Neural cell (in vitro differentiated cells): Measurements from ENCODE around the gene NFU1. TPM values are rescaled to one million over a fixed set of nuclear protein-coding genes. Genes with fewer than 3 reads are reported as not detected.

ENCODE experiments used
- H2AFZ ChIP-seq: fragments of 200-600, 300-800 bp; sonication (generic), shearing (Covaris generic); 2 replicates; pipeline ENCODE4 v1.6.0; 2014; ENCODE audit warnings: low read depth, mild to moderate bottlenecking, antibody characterized with exemption, low read length, moderate library complexity
- H3F3A ChIP-seq: fragments of 200-600 bp; shearing (Covaris generic); 2 replicates; pipeline ENCODE4 v1.6.1; 2016; ENCODE audit warnings: mild to moderate bottlenecking, moderate library complexity, mixed read lengths, antibody characterized with exemption, low read length; ENCODE audit not compliant: insufficient read depth, poor library complexity, severe bottlenecking
- H3K27ac ChIP-seq: fragments of 200-600, 300-800 bp; sonication (generic), shearing (Covaris generic); 2 replicates; pipeline ENCODE4 v1.5.1; 2014; ENCODE audit warnings: mild to moderate bottlenecking, low read length, moderate library complexity
- H3K27me3 ChIP-seq: fragments of 300-800, 200-600 bp; sonication (generic), shearing (Covaris generic); 2 replicates; pipeline ENCODE4 v1.6.0; 2014; ENCODE audit warnings: mild to moderate bottlenecking, low read depth, low read length, moderate library complexity; ENCODE audit not compliant: insufficient read depth
- H3K36me3 ChIP-seq: fragments of 300-800, 200-600 bp; sonication (generic), shearing (Covaris generic); 2 replicates; pipeline ENCODE4 v1.5.1; 2014; ENCODE audit warnings: mild to moderate bottlenecking, antibody characterized with exemption, low read length, moderate library complexity; ENCODE audit not compliant: insufficient read depth
- H3K4me2 ChIP-seq: fragments of 300-800, 200-600 bp; sonication (generic), shearing (Covaris generic); 2 replicates; pipeline ENCODE4 v1.6.0; 2014; ENCODE audit warnings: mild to moderate bottlenecking, low read length
- H3K4me3 ChIP-seq: fragments of 300-800, 200-600 bp; sonication (generic), shearing (Covaris generic); 2 replicates; pipeline ENCODE4 v1.5.1; 2014; ENCODE audit warnings: mild to moderate bottlenecking, low read length, moderate library complexity
- H3K79me2 ChIP-seq: fragments of 200-600 bp; shearing (Covaris generic); replicated peaks from 2 replicates; pipeline ENCODE4 v1.6.0; 2014; ENCODE audit warnings: mild to moderate bottlenecking, low read length, moderate library complexity; ENCODE audit not compliant: insufficient read depth
- H3K9ac ChIP-seq: fragments of 300-800, 200-600 bp; sonication (generic), shearing (Covaris generic); 2 replicates; pipeline ENCODE4 v1.6.1; 2016; ENCODE audit warnings: mild to moderate bottlenecking, low read length, mixed read lengths
- H3K9me2 ChIP-seq: fragments of 200-600 bp; shearing (Covaris generic); 2 replicates; pipeline ENCODE4 v1.6.1; 2016; ENCODE audit warnings: mild to moderate bottlenecking, low read length, mixed read lengths; ENCODE audit not compliant: insufficient read depth
- H3K9me3 ChIP-seq: fragments of 200-600, 300-800 bp; sonication (generic), shearing (Covaris generic); 2 replicates; pipeline ENCODE4 v1.6.1; 2016; ENCODE audit warnings: mild to moderate bottlenecking, mixed run types, low read length, moderate library complexity, mixed read lengths
- H4K20me1 ChIP-seq: fragments of 200-600 bp; shearing (Covaris generic); 2 replicates; pipeline ENCODE4 v1.6.1; 2016; ENCODE audit warnings: mild to moderate bottlenecking, mixed run types; ENCODE audit not compliant: insufficient read depth
- CTCF ChIP-seq: fragments of 450-650 bp; IDR thresholded peaks from 2 replicates; pipeline ENCODE4 v1.5.1; 2014; ENCODE audit warnings: antibody characterized with exemption, mild to moderate bottlenecking, moderate library complexity; ENCODE audit not compliant: poor library complexity, severe bottlenecking
- EP300 ChIP-seq: fragments of 450-650 bp; conservative IDR thresholded peaks from 2 replicates; pipeline ENCODE4 v1.6.1; 2014; ENCODE audit warnings: antibody characterized with exemption, mild to moderate bottlenecking, moderate library complexity; ENCODE audit not compliant: poor library complexity, severe bottlenecking
- EZH2 ChIP-seq: fragments of 200-600, 300-800 bp; shearing (Covaris generic), sonication (generic); IDR thresholded peaks from 2 replicates; pipeline ENCODE4 v1.6.1; 2014; ENCODE audit warnings: antibody characterized with exemption, low read length, borderline replicate concordance, mild to moderate bottlenecking; ENCODE audit not compliant: insufficient read depth, poor library complexity, severe bottlenecking
- MXI1 ChIP-seq: fragments of 450-650 bp; conservative IDR thresholded peaks from 2 replicates; pipeline ENCODE4 v1.6.1; 2014; ENCODE audit warnings: antibody characterized with exemption, mild to moderate bottlenecking; ENCODE audit not compliant: poor library complexity, severe bottlenecking
- POLR2AphosphoS5 ChIP-seq: IDR thresholded peaks from 2 replicates; pipeline ENCODE4 v1.6.1; 2012
- RAD21 ChIP-seq: fragments of 450-650 bp; conservative IDR thresholded peaks from 2 replicates; pipeline ENCODE4 v1.6.1; 2014; ENCODE audit warnings: antibody characterized with exemption, mild to moderate bottlenecking, moderate library complexity
- REST ChIP-seq: IDR thresholded peaks from 2 replicates; pipeline ENCODE4 v1.6.1; 2012; ENCODE audit warnings: borderline replicate concordance
- SMC3 ChIP-seq: fragments of 450-650 bp; conservative IDR thresholded peaks from 2 replicates; pipeline ENCODE4 v1.6.1; 2014; ENCODE audit warnings: antibody characterized with exemption, mild to moderate bottlenecking, moderate library complexity; ENCODE audit not compliant: poor library complexity
- TAF1 ChIP-seq: IDR thresholded peaks from 2 replicates; pipeline ENCODE4 v1.6.1; 2012; ENCODE audit warnings: low read depth
- polyA plus RNA-seq: library from polyadenylated mRNA; depleted of rRNA; stranded (reverse); fragments of >200 nt; gene quantifications from 2 replicates; pipeline ENCODE4 v1.2.3, GENCODE V29; 2014

Gene NFU1
- polyA plus RNA-seq, 1 donor from 2014 or later = 116 TPM

DNA sequence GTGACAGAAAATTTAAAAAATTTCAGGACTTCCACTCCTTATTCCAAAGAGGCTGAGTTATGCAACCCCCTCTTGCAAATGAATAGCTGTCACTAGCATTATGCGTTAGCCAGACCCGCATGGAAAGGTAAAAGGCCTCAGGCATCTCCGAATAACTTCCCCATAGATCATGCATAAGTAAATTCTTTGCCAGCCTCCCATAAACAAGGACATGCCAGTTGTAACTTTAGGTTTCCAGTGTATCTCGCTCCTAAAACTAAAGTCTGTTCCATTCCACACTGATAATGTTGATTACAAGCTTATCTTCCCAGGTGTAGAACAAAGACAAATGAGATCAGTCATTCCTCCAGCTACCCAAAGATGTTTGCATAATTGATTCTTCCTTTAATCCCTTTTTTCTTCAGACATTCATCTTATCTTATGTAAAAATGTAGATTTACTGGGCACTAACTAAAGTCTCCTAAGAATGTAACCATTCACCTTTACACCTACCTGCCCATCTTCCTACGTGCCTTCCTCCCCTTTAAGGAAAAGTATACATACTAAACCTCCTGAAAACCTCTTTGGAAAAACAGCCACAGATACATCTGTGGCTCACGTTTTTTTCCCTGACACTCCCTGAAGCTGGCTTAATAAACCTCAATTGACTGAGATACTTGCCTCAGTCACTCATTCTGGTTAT lies 13.6 kb upstream of the NFU1 start:
- Histone ChIP-seq H2AFZ (no peak overlapping the region), H3K9ac (no peak overlapping the region), H3F3A (no peaks in the 10 kb centered on the region), H3K27ac (no peak overlapping the region), H3K27me3 (no peaks in the 10 kb centered on the region), H3K9me3 (no peaks in the 10 kb centered on the region), H3K4me3 (no peak overlapping the region), H3K36me3 (no peaks in the 10 kb centered on the region), H3K79me2 (no peaks in the 10 kb centered on the region), H4K20me1 (no peaks in the 10 kb centered on the region), H3K4me2 (no peak overlapping the region), H3K9me2 (no peaks in the 10 kb centered on the region)
- TF ChIP-seq EZH2 (no peak), TAF1 (no peak), SMC3 (no peak), REST (no peak), RAD21 (no peak), CTCF (no peak), POLR2AphosphoS5 (no peak), MXI1 (no peak), EP300 (no peak)

DNA sequence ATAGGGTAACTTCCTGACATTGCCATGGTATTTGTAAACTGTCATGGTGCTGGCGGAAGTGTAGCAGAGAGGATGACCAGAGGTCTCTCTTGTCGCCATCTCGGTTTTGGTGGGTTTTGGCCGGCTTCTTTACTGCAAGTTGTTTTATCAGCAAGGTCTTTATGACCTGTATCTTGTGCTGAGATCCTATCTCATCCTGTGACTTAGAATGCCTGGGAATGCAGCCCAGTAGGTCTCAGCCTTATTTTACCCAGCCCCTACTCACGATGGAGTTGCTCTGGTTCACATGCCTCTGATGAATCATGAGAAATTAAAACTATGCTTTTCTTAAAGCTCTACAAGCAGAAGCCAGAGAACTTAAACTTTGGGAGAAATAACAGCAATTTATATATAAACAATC lies 12.7 kb upstream of the NFU1 start:
- Histone ChIP-seq H3K4me2 (no peak overlapping the region), H3K4me3 (no peak overlapping the region), H3K9me3 (no peaks in the 10 kb centered on the region)

More for the DNA sequence above, 12.7 kb upstream of the NFU1 start:
- Histone ChIP-seq H3K36me3 (no peaks in the 10 kb centered on the region), H4K20me1 (no peaks in the 10 kb centered on the region), H3K27me3 (no peaks in the 10 kb centered on the region), H2AFZ (no peak overlapping the region), H3K79me2 (no peaks in the 10 kb centered on the region), H3K9ac (no peak overlapping the region), H3F3A (no peaks in the 10 kb centered on the region), H3K27ac (no peak overlapping the region), H3K9me2 (no peaks in the 10 kb centered on the region)
- TF ChIP-seq TAF1 (no peak), EP300 (no peak), RAD21 (no peak), REST (no peak), SMC3 (no peak), POLR2AphosphoS5 (no peak), EZH2 (no peak), MXI1 (no peak), CTCF (no peak)
